CD1c-positive myeloid dendritic cell (primary cell): ENCODE measurements around the gene MROH7.

Source experiments
- DNase-seq: peaks from one replicate; pipeline ENCODE4 v3.0.0-alpha.2; 2016; ENCODE audit errors: extremely low spot score

The MROH7 gene

DNA sequence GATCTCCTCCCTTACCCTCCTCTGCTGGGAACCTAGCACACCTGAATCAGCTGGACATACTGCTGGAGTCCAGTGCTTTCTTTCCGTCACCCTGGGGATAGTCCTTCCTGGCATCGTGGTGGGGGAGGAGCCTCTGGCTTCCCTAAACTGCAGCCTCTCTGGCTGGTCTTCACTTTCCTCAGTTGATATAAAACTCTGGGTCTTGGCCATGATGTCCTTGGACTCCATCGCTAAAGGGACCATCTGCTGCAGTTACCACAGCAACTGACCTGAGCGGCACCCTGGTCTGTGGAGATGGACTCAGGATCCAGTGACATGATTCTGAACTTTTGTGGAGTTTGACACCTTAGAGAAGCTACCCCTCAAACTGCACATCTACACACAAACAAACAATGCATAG is 99.9 kb downstream of the MROH7 start:
- DNase-seq = no peak

DNA sequence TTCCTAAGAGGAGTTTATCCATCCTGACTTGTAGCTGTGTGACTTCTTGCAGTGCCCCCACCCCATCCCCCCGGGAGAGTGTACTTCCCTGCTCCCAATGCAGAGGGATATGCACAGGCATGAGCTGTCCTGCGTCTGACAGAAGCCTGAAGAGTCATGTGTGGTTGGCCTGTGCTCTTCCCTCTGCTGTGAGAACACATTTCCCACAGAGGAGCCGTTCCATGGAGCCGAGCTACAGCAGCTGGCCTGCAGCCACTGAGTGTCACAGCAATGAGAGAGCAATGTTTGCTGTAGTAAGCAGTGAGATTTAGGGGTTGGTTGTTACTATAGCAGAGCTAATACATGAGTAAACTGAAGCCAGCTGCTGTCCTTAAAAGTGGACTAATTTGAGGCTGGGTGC is 100.7 kb downstream of the MROH7 start:
- DNase-seq = no peak

DNA sequence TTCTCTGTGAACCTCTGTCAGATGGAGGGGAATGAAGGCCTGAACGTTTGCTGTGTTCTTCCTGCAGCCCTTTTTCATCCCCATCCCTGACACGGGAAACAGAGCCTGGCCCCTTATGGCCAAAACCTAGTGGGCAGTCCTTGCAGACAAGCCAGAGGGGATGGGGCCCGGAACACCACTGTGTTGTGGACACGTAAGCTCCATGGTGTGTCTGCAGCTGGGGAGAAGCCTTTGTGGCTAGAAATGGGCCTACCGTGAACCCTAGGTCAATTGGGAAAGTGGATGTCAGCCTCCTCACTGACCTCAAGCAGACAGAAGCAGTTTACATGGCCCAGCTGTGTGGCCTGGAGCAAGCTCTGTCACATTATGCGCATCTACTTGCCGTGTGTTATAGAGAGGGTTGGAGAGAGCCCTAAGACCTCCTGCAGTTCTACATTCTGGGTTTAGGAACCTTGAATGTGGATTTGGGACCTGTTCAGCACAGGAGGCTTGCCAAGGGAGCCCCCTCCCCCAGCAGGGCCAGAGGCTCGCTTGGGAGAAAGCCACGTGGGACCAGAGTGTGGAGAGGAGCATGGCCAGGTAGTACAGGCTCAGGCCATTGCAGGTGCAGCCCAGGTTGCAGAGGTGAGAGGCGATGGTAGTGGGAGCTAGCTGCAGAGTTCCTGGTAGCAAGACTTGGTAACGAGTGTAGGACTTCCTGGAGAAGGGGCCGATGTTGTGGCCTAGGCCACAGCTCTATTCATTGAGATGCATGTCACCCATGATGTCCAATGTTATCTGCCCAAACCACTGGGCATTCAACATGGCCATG is 102.0 kb downstream of the MROH7 start:
- no peak for DNase-seq

DNA sequence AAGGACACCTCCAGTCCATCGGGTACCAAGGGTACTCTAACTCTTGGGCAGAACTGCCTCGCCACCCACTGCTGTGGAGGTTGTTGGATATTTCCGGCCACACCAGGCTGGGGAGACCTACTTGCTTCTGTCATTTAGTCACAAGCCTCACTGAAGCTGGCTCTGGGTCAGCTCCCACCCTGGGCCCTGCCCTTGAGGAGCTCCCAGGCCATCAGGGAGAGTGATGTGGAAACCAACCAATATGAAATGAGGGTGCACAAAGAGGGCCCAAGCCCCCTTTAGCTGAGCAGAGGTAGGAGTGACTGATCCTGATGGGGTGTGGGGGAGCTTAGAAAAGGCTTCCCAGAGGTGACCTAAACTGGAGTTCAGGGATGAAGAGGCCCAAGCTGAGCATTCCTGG is 103.1 kb downstream of the MROH7 start:
- no peak for DNase-seq

DNA sequence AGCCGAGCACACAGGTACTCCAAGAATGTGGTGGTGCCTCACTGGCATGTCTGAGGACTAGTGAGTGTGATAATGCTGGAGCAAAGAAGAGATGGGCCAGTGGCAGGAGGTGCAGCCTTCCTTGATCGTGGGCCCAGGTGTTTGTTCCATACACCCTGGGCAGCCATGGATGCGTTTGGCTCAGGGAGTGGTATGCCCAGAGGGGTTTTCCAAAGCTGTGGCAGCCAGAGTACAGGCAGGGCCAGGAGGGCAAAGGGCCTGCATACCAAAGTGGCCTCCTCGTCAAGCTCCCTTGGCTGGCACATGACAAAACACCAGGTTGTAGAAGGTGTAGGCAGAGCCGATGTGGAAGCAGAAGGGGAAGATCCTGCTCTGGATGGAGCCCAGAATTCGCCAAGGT is 103.7 kb downstream of the MROH7 start:
- no peak for DNase-seq

DNA sequence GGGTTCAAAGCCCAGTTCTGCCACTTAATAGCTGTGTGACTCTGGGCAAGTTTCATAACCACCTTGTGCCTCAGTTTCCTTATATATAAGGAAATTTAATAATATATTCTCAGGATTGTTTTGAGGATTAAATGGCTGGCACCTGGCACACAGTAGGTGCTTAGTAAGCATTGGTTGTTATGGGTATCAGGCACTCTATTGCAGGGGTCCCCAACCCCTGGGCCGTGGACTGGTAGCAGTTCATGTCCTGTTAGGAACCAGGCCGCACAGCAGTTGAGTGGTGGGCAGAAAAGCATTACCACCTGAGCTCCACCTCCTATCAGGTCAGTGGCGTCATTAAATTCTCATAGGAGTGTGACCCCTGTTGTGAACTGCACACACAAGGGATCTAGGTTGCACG is 104.3 kb downstream of the MROH7 start:
- no peak for DNase-seq

DNA sequence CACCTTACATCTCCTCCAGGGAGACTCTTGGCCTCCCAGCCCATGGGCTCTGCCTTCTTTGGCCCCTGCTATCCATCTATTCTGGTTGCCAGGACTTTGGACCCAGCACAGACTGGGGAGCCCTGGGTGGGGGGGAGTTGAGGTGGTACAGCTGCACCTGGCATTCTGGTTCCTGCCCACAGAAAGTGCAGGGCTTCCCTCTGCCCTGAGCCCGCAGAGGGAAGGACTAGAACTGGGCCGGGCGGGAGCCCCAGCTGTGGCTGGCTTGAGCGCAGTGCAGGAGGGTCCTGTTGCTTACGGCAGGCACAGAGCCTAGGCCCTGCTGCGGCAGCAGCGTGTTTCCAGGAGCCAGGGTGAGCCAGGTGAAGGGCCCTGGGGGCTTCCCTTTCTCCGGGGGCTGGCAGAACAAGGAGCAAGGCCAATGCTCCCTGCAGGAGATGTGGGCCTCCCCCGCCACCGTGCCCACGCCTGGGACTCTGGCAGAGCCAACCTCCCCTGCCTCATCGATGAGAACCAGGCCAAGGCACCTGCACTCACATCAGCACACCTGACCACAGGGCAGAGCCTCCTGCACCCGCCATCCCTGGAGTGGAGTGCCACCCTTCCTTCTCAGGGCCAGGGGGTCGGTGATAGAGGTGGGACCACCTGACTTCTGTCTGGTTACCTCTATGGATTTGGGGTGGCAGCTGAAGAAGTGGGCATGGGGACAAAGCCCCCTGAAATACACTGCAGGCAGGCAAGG is 106.7 kb downstream of the MROH7 start:
- no peak for DNase-seq

DNA sequence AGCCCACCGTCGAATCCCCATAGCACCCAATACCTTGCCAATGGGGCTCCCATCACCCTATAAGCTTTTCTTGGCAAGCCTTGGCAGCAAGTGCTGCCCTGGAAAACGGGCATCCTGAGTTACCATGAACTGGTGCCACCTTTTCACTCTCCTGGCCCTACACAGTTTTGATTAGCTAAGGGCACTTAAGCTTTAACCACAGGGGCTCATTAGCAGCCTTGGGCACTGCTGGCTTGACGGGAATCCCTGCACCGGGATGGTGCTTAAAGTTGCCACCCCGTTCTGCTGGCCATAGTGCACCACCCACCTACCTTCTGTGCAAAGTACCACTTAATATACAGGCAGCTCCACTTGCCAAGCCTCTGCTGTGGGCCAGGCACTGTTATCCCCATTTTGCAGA is 109.0 kb downstream of the MROH7 start:
- DNase-seq = no peak

DNA sequence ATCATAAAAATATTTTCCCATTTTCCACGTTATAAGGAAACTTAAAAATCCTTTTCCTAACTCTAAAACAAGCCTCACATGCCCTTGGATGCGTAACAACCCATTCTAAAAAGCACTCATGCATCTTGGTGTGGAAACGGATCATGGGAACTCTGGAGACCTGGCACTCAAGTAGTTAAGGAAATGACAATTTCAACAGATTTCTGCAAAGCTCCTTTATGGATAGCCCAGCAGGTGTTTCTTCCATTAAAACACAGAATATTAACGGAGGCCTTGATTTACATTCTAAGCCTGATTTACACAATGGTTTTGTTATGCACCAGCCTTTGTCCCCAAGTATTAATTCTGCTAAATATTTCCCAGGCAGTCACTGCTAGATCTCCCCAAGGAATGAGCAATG is 109.8 kb downstream of the MROH7 start:
- no peak for DNase-seq

DNA sequence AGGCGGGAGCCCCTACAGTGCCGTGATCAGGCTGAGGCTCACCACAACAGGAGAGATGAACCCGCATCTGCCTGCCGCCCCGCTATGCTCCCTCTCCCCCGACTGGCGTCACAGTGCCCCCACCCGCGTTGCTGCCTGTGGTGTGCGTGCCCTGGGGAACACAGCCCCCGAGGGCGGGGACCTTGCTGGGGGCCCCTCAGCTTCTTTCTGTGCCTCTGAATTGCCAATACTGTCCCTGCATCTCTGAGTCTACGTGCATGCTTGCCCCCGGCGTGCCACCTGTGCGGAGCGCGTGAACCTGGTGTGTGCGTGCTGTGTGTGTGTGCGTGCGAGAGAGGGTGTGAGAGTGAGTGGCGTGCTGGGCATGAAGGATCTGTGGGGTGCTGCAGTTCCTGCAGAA is 112.5 kb downstream of the MROH7 start:
- DNase-seq = no peak

DNA sequence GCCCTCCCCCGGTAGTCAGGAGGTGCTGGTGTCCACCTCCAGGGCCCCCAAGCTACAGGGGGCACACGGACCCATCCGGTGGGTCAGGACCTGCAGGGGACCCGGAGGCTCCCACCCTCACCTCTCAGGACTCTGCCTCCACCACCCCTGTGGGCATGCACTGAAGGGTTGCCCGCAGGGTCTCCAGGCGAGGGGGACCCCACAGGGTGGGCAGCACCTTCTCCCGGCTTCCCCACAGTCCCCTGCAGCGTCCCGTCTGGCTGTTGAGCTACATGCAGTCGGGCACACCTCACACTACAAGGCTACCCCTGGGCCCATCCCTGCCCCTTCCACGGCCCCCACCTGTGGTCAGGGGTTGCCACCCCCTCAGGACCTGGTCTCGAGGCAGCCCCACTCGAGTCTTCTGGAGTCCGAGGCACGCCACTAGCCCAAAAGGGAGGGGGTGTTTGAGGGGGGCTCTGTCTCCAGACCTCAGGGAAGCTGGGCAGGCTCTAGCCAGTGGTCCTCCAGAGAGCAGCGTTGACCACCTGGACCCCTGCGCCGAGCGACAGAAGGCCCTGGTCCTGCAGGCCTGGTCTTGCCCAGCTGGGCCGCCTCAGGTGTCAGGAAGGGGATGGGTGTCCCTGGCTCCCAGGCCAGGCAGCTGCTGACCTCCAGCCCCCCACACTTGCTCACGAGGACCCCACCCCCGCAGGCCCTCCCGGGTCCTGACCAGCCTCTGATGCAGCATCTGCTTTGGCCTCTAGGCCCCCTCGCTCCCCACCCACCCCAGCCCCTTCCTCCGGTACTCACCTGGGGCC is 113.1 kb downstream of the MROH7 start:
- no peak for DNase-seq

DNA sequence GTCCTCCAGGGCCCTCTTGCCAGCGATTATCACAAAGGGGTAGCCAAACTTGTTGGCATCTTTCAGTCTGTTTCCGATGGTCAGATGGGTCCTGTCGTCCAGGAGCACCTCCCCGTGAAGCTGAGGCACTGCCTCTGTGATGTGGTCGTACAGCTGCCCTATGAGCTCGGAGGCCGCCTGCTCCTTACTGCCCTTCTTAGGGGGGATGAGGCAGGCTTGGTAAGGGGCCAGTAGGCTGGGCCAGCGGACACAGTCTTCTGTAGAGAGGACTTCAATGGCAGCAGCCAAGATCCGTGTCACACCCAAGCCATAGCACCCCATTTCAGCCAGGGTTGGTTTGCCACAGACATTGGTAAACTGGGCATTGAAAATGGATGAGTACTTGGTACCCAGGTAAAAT is 116.2 kb downstream of the MROH7 start:
- no peak for DNase-seq

DNA sequence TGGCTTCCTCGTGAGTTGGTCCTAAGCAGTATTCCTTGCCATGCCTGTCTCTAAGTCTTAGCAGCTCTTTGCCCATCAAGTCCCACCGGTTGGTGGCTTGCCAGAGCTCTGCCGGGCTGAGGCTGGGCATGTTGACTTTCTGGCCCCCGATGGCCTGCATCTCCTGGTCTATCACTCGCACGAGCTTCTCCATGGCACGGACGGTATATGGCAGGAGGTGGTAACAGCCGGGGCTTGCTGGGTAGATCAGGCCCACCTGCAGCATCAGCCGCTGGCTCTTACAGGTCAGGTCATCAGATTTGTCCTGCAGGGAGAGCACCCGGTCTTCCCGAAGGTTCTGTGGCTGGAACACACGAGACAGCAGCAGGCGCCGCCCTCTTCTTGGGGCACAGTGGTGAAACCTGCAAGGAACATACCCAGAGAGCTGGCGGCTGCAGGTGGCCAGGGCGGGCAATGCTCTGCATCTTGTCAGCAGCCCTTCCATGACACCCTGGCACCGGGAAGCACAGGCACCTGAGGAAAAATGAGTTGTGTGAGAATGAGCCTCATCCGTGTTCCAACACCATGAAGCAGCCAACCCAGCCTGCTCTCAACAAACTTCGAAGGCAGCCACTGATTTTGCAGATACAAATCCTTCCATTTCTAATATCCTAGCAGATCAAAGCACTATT is 117.2 kb downstream of the MROH7 start:
- no peak for DNase-seq
